EH (cell line): ENCODE measurements around the gene R3HDM4.

Source experiments
- DNase-seq: peaks from one replicate; pipeline ENCODE4 v3.0.0-alpha.2; 2015; ENCODE audit warnings: low read depth

The R3HDM4 gene

DNA sequence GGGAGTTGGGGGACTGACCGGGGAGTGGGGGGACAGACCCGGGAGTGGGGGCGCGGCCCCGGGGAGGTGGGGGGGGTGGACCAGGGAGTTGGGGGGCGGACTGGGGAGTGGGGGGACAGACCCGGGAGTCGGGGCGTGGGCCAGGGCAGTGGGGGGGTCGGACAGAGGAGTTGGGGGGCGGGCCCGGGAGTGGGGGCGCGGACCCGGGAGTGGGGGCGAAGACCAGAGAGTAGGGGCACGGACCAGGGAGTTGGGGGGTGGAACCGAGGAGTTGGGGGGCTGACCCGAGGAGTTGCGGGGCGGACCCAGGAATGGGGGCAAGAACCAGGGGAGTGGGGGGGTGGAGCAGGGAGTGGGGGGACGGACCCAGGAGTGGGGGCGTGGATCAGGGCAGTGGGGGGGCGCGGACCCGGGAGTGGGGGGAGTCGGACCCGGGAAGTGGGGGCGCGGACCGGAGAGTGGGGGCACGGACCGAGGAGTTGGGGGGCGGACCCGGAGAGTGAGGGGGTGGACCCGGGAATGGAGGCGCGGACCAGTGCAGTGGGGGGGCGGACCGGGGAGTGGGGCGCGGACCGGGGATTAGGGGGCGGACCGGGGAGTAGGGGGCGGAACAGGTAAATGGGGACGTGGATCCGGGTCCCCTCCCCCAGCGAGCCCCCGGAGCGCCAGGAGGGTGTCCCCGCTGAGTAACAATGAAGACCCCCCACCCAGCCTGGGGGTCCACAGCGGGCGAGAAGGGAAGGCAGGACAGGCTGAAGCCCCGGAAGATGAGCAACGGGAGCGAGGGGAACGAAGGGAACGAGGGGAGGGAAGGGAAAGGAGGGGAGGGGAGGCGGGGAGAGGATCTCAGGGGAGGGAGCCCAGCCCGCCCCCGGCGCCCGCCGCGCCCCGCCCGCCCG, 589 bp downstream of the R3HDM4 start:
- no peak for DNase-seq

DNA sequence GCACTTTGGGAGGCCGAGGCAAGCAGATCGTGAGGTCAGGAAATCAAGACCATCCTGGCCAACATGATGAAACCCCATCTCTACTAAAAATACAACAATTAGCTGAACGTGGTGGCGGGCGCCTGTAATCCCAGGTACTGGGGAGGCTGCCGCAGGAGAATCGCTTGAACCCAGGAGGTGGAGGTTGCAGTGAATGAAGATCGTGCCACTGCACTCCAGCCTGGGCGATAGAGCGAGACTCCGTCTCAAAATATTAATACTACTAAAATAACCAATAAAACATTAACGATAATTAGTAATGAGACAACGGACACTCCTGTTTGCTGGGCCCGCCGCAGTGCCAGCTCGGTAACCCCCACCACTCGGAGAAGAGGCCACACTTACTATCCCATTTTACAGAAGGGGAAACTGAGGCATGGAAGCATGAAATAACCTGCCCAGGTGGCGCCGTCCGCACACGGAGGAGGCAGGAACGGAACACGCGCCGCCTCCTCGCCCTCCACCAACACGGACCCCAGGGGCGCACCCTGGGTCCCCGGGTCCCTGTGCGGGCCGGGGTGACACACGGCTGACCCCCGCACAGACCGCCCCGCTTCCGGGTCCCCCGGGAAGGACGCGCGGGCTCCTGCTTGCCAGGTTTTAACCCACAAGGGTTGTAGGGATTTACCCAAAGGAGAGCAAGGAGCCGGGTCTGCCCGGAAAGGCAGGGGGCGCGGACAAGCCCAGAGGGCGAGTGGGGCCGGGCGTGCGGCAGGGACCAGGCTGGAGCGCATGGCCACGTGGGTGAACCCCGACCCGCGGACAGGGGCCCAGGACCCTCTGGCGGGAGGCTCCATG, 1.6 kb downstream of the R3HDM4 start:
- no peak for DNase-seq

- no peak for DNase-seq
These were observed 5.7 kb downstream of the R3HDM4 start for GRCh38 chr19:907183-907853.

GRCh38 chr19:906480-906879, 6.5 kb downstream of the R3HDM4 start:
- DNase-seq: no peak

GRCh38 chr19:904545-904944, 8.5 kb downstream of the R3HDM4 start:
- no peak for DNase-seq

GRCh38 chr19:903266-903797, 9.7 kb downstream of the R3HDM4 start:
- DNase-seq: no peak

DNA sequence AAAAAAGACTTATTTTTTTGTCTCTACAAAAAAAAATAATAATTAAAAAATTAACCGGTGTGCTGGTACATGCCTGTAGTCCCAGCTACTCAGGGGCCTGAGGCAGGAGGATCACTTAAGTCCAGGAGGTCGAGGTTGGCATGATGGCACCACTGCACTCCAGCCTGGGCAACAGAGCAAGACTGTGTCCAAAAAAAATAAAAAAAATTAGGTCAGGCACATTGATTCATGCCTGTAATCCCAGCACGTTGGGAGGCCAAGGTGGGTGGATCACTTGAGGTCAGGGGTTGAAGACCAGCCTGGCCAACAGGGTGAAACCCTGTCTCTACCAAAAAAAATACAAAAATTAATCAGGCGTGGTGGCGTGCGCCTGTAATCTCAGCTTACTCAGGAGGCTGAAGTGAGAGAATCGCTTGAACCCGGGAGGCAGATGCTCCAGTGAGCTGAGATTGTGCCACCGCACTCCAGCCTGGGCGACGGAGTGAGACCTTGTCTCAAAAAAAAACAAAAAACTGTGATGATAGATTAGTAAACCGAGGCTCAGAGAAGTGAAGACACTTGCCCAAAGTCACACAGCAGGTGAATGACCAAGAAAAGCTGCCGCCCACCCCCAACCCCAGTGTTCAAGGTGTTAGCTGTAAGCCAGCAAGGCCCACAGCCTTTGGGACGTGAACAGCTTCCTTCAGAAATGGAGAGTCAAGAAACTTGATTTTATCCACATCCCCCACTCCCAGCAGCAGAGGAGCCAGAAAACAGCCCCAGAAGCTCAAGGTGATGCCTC, 10.4 kb downstream of the R3HDM4 start:
- DNase-seq: no peak

DNA sequence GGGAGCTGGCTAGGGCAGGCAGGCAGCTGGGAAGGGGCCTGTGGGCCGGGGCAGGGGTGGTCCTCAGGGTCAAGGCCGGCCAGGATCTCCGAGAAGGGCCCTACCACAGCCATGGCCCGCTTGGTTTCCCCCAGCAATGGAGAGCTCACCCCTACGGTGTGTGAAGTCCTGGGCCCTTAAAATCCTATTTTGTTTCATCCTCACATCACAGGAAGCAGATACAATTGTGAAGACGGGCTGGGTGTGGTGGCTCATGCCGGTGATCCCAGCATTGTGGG, 11.0 kb downstream of the R3HDM4 start:
- no peak for DNase-seq

- DNase-seq: no peak
These were observed 11.6 kb downstream of the R3HDM4 start for GRCh38 chr19:901216-902092.

DNA sequence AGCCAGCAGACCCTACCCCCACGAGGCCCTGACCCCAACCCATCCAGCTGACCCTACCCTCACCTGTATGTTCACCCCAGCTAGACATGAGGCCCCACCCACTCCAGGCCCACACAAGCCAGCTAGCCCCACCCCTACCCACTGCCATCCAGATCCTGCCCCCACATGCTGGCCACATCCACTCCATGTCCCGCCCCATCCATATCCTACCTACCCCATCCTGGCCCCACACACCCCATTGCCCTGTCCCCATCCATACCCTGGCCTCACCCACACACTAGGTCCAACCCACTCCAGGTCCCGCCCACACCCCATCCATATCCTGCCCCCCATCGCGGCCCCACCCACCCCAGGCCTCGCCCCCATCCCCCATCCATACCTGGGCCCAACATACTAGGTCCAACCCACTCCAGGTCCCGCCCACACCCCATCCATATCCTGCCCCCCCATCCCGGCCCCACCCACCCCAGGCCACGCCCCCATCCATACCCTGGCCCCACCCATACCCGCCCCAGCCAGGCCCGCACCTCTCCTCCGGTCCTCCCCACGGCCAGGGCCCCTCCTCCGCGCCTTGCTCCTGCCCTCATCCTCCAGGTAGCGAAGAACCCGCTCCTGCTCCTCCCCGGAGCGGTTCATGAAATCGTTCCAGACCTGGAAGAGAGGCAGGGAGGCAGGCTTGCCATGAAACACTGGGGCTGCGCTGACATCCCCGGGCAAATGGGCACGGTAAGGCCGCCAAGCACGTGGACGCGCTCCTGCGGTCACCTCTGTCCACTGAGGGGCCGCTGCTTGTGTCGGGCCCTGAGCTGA, 12.5 kb downstream of the R3HDM4 start:
- DNase-seq: no peak

- DNase-seq: no peak
These were observed 13.0 kb downstream of the R3HDM4 start for GRCh38 chr19:900043-900301.

- no peak for DNase-seq
These were observed 13.5 kb downstream of the R3HDM4 start for GRCh38 chr19:899336-900042.

DNA sequence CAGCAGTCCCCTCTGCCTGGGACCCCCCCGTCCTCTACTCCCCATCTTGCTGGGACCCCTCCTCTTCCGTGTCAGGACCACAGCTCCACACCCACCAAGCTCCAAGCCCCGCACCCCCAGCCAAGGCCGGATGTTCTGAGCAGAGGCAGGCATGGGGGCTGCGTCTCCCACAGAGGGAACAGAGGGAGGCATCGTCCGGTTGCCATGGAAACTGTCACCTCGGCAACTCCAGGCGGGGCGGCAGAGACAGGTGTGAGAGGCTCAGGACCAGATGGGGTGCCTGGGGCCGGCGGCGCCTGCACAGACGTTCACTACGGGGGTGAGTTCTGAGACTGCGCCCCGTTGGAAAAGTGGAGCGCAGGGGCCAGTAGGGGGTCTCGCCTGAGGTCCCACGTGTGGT, 14.4 kb downstream of the R3HDM4 start:
- no peak for DNase-seq

- DNase-seq: no peak
These were observed 15.5 kb downstream of the R3HDM4 start for GRCh38 chr19:897442-898039.

GRCh38 chr19:896999-897398, 16.0 kb downstream of the R3HDM4 start:
- no peak for DNase-seq

GRCh38 chr19:896434-896833, 16.6 kb downstream of the R3HDM4 start:
- DNase-seq: no peak

DNA sequence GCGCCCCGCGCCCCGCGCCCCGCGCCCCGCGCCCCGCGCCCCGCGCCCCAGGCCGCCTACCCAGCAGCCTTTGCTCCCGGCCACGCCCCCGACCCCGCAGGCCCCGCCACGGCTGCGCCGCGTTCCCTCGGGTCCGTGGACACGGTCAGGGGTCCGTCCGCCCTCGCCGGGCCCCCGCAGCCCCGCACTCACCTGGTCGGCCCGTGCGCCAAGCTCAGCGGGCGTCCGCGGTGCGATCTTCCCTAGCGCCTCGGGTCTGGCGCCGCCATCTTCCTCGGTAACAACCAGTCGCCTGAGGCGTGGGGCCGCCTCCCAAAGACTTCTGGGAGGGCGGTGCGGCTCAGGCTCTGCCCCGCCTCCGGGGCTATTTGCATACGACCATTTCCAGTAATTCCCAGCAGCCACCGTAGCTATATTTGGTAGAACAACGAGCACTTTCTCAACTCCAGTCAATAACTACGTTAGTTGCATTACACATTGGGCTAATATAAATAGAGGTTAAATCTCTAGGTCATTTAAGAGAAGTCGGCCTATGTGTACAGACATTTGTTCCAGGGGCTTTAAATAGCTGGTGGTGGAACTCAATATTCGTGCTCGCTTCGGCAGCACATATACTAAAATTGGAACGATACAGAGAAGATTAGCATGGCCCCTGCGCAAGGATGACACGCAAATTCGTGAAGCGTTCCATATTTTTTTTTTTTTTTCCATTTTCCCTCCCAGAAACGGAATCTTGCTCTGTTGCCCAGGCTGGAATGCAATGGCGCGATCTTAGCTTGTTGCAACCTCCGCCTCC, 19.9 kb downstream of the R3HDM4 start, which contains the start of the genes MED16 and RNU6-9:
Gene MED16, minus strand, starts transcription at position 294 of the 796 bp plus-strand sequence. CDS start 2,056 bp downstream, outside the sequence.
Gene RNU6-9, plus strand, starts transcription at position 591 of the 796 bp plus-strand sequence.
- DNase-seq: peak; percentile 94
